H1 (cell line): ENCODE results near the gene APEH. TPM values are rescaled to one million over a fixed set of nuclear protein-coding genes. Genes with fewer than 3 reads are reported as not detected.

Experiments used
- CTCF ChIA-PET: fragments of 300-600 bp; sonication (Branson Sonifier 250); formaldehyde crosslinking; loops from one replicate; lab custom pipeline; 2021; ENCODE audit not compliant: partially characterized antibody; lab: Charles Lee
- POLR2A ChIA-PET: fragments of 300-600 bp; sonication (Branson Sonifier 250); formaldehyde crosslinking; loops from one replicate; lab custom pipeline; 2021; ENCODE audit warnings: inconsistent platforms; ENCODE audit not compliant: partially characterized antibody; lab: Charles Lee
- DNase-seq, 2 experiments: peaks; one replicate each; pipeline versions ENCODE4 v3.0.0 to v3.0.0-alpha.2; 2010 to 2022; ENCODE audit warnings: low spot score in 2 of 2, low read depth in 1 of 2, mixed read lengths in 1 of 2
- FAIRE-seq: peaks from 2 replicates; lab custom pipeline; 2011; peaks lifted over from hg19 to GRCh38; lab: Jason Lieb, UNC
- H2AFZ ChIP-seq: 2 replicates; pipeline ENCODE4 v1.8.1; 2012; ENCODE audit warnings: low read length, inconsistent platforms
- H2AK5ac ChIP-seq: 2 replicates; pipeline ENCODE4 v1.6.1; 2013; ENCODE audit warnings: low read depth, low read length
- H2BK120ac ChIP-seq: replicated peaks from 2 replicates; pipeline ENCODE3; 2013; ENCODE audit warnings: low read depth, low read length, inconsistent platforms
- H2BK12ac ChIP-seq: 2 replicates; pipeline ENCODE4 v1.6.1; 2013; ENCODE audit warnings: low read depth, low read length
- H2BK15ac ChIP-seq: 2 replicates; pipeline ENCODE4 v1.6.1; 2013; ENCODE audit warnings: low read length
- H2BK20ac ChIP-seq: 2 replicates; pipeline ENCODE4 v1.6.1; 2013; ENCODE audit warnings: low read length
- H2BK5ac ChIP-seq: 2 replicates; pipeline ENCODE4 v1.6.1; 2013; ENCODE audit warnings: low read depth, low read length
- H3K14ac ChIP-seq: 2 replicates; pipeline ENCODE4 v1.6.1; 2013; ENCODE audit warnings: inconsistent platforms; ENCODE audit not compliant: insufficient read length
- H3K18ac ChIP-seq: 2 replicates; pipeline ENCODE4 v1.6.1; 2013; ENCODE audit warnings: low read length; ENCODE audit errors: extremely low read depth
- H3K23ac ChIP-seq: 2 replicates; pipeline ENCODE4 v1.6.1; 2013; ENCODE audit warnings: inconsistent platforms; ENCODE audit not compliant: insufficient read length
- H3K23me2 ChIP-seq: 2 replicates; pipeline ENCODE4 v1.6.1; 2013; ENCODE audit warnings: low read depth, low read length
- H3K27ac ChIP-seq: 2 replicates; pipeline ENCODE4 v1.6.1; 2011; ENCODE audit warnings: low read depth, low read length, inconsistent platforms
- H3K27me3 ChIP-seq, 4 experiments: replicated peaks in 1 of 4; 1 replicate in 1 of 4; 2 replicates in 3 of 4; pipeline versions ENCODE4 v1.6.1 to v1.8.1; 2011 to 2013; ENCODE audit warnings: low read length in 3 of 4, mild to moderate bottlenecking in 3 of 4, inconsistent platforms in 2 of 4, mixed read lengths in 2 of 4, moderate library complexity in 1 of 4; ENCODE audit not compliant: control insufficient read depth in 3 of 4, insufficient read depth in 3 of 4; ENCODE audit errors: extremely low read depth in 1 of 4
- H3K36me3 ChIP-seq, 4 experiments: 2 replicates each; pipeline versions ENCODE4 v1.6.1 to v1.8.1; 2011 to 2013; ENCODE audit warnings: mild to moderate bottlenecking in 4 of 4, low read length in 3 of 4, moderate library complexity in 2 of 4, control low read depth in 1 of 4, inconsistent platforms in 1 of 4; ENCODE audit not compliant: insufficient read depth in 4 of 4, control insufficient read depth in 2 of 4
- H3K4ac ChIP-seq: replicated peaks from 2 replicates; pipeline ENCODE3; 2013; ENCODE audit warnings: low read length, low read depth, mixed read lengths, inconsistent platforms; ENCODE audit not compliant: insufficient read length
- H3K4me1 ChIP-seq, 4 experiments: replicated peaks in 1 of 4; 1 replicate in 1 of 4; 2 replicates in 3 of 4; pipeline versions ENCODE4 v1.6.1 to v1.8.1; 2011 to 2013; ENCODE audit warnings: low read length in 3 of 4, inconsistent platforms in 2 of 4, mixed read lengths in 1 of 4; ENCODE audit not compliant: insufficient read depth in 4 of 4, control insufficient read depth in 3 of 4
- H3K4me2 ChIP-seq, 2 experiments: 2 replicates each; pipeline versions ENCODE4 v1.6.1 to v1.8.1; 2011 to 2013; ENCODE audit warnings: low read depth in 2 of 2, low read length in 2 of 2, control low read depth in 1 of 2, inconsistent platforms in 1 of 2, mild to moderate bottlenecking in 1 of 2; ENCODE audit not compliant: insufficient read depth in 1 of 2
- H3K4me3 ChIP-seq, 4 experiments: fragments of 200-600, 300-600 bp in 1 of 4; sonication (generic), shearing (Covaris generic), sonication (Bioruptor Twin) in 1 of 4; 2 replicates each; pipeline versions ENCODE4 v1.5.1 to v1.8.1; 2011 to 2016; ENCODE audit warnings: low read length in 4 of 4, low read depth in 3 of 4, control low read depth in 2 of 4, inconsistent platforms in 2 of 4, mild to moderate bottlenecking in 2 of 4, mixed read lengths in 1 of 4, moderate library complexity in 1 of 4; ENCODE audit not compliant: insufficient read depth in 2 of 4; ENCODE audit errors: extremely low read depth in 1 of 4
- H3K56ac ChIP-seq: replicated peaks from 2 replicates; pipeline ENCODE3; 2013; ENCODE audit warnings: low read depth, mild to moderate bottlenecking, mixed read lengths, low read length, inconsistent platforms; ENCODE audit not compliant: insufficient read length
- H3K79me1 ChIP-seq: 2 replicates; pipeline ENCODE4 v1.6.1; 2013; ENCODE audit warnings: low read depth, low read length, control low read depth
- H3K79me2 ChIP-seq, 2 experiments: 2 replicates each; pipeline versions ENCODE4 v1.6.1 to v1.8.1; 2012 to 2013; ENCODE audit warnings: low read length in 2 of 2, mild to moderate bottlenecking in 2 of 2, inconsistent platforms in 1 of 2; ENCODE audit not compliant: insufficient read depth in 2 of 2, control insufficient read depth in 1 of 2
- H3K9ac ChIP-seq, 4 experiments: replicated peaks in 1 of 4; 1 replicate in 1 of 4; 2 replicates in 3 of 4; pipeline versions ENCODE4 v1.6.1 to v1.8.1; 2011 to 2013; ENCODE audit warnings: low read depth in 3 of 4, low read length in 3 of 4, control low read depth in 2 of 4, mild to moderate bottlenecking in 2 of 4, moderate library complexity in 2 of 4, inconsistent platforms in 1 of 4; ENCODE audit errors: extremely low read depth in 1 of 4
- H3K9me3 ChIP-seq, 2 experiments: 2 replicates each; pipeline versions ENCODE4 v1.6.1 to v1.8.1; 2012 to 2013; ENCODE audit warnings: mild to moderate bottlenecking in 2 of 2, moderate library complexity in 2 of 2, control low read depth in 1 of 2, inconsistent platforms in 1 of 2, low read depth in 1 of 2, low read length in 1 of 2, mixed read lengths in 1 of 2; ENCODE audit not compliant: insufficient read depth in 2 of 2
- H4K20me1 ChIP-seq, 2 experiments: replicated peaks in 1 of 2; 2 replicates each; pipeline versions ENCODE3 to v1.8.1; 2011 to 2013; ENCODE audit warnings: inconsistent platforms in 2 of 2, low read length in 2 of 2, mild to moderate bottlenecking in 1 of 2; ENCODE audit not compliant: insufficient read depth in 2 of 2, control insufficient read depth in 1 of 2
- H4K5ac ChIP-seq: 2 replicates; pipeline ENCODE4 v1.6.1; 2013; ENCODE audit warnings: low read length, low read depth, mixed read lengths, inconsistent platforms; ENCODE audit not compliant: insufficient read length
- H4K8ac ChIP-seq: 2 replicates; pipeline ENCODE4 v1.8.0; 2013; ENCODE audit warnings: mild to moderate bottlenecking, moderate library complexity, low read length, inconsistent platforms; ENCODE audit not compliant: insufficient read depth; ENCODE audit errors: extremely low read depth
- H4K91ac ChIP-seq: replicated peaks from 2 replicates; pipeline ENCODE3; 2013; ENCODE audit warnings: low read length, mixed read lengths, inconsistent platforms; ENCODE audit not compliant: insufficient read length
- BCL11A ChIP-seq, 2 experiments: IDR thresholded peaks; one replicate each; pipeline ENCODE4 v1.6.1; 2011; ENCODE audit warnings: low read depth in 2 of 2, low read length in 2 of 2, mild to moderate bottlenecking in 2 of 2
- CREB1 ChIP-seq: IDR thresholded peaks from 2 replicates; pipeline ENCODE4 v1.6.1; 2012; ENCODE audit warnings: inconsistent platforms
- GABPA ChIP-seq: IDR thresholded peaks from 2 replicates; pipeline ENCODE4 v1.6.1; 2011; ENCODE audit warnings: mild to moderate bottlenecking, low read length, moderate library complexity, borderline replicate concordance; ENCODE audit not compliant: insufficient read depth
- KDM4A ChIP-seq: IDR thresholded peaks from one replicate; pipeline ENCODE4 v1.7.1; 2012; ENCODE audit warnings: low read depth, mild to moderate bottlenecking, moderate library complexity, low read length, inconsistent platforms; ENCODE audit not compliant: severe bottlenecking
- POLR2AphosphoS5 ChIP-seq: IDR thresholded peaks from 2 replicates; pipeline ENCODE4 v1.6.1; 2011; ENCODE audit warnings: low read depth, low read length
- SIN3A ChIP-seq, 2 experiments: IDR thresholded peaks in 1 of 2; conservative IDR thresholded peaks in 1 of 2; 2 replicates each; pipeline ENCODE4 v1.6.1; 2011 to 2012; ENCODE audit warnings: low read length in 2 of 2, improper control_type of control experiment in 1 of 2, low read depth in 1 of 2, mild to moderate bottlenecking in 1 of 2
- SP2 ChIP-seq: IDR thresholded peaks from 2 replicates; pipeline ENCODE4 v1.6.1; 2012; ENCODE audit warnings: mild to moderate bottlenecking, low read length, inconsistent platforms
- TAF7 ChIP-seq: optimal IDR thresholded peaks from 2 replicates; pipeline ENCODE3; 2011; ENCODE audit warnings: low read depth, mild to moderate bottlenecking, inconsistent platforms, low read length, moderate library complexity, borderline replicate concordance
- TEAD4 ChIP-seq: IDR thresholded peaks from 2 replicates; pipeline ENCODE4 v1.6.1; 2012; ENCODE audit warnings: low read depth, low read length, inconsistent platforms, mixed read lengths
- WGBS, 2 experiments: shearing (Covaris generic) in 1 of 2; methylation state at CpG; one replicate each; pipeline versions ENCODE4 v1.1.6 to v1.1.7; 2013 to 2015; ENCODE audit warnings: low lambda C conversion rate in 2 of 2, mixed read lengths in 2 of 2, inconsistent platforms in 1 of 2, low coverage in 1 of 2, missing lambda C conversion rate in 1 of 2; ENCODE audit not compliant: insufficient replicate concordance in 2 of 2, insufficient coverage in 1 of 2, insufficient read length in 1 of 2; ENCODE audit errors: extremely low coverage in 1 of 2, missing lambda C conversion rate in 1 of 2; 5-methylcytosine and 5-hydroxymethylcytosine counted together
- polyA plus RNA-seq, 7 experiments: library from polyadenylated mRNA; depleted of rRNA in 3 of 7; stranded (reverse) in 5 of 7; unstranded in 2 of 7; fragments of >200 nt in 5 of 7; fragments of 200-250 nt in 2 of 7; gene quantifications; 1 replicate in 5 of 7; 2 replicates in 1 of 7; 4 replicates in 1 of 7; pipeline versions ENCODE4 v1.2.1 to v1.2.3, GENCODE V29; 2011 to 2013; ENCODE audit warnings: missing spikeins in 2 of 7, mixed read lengths in 2 of 7
- total RNA-seq: library from RNA; stranded (reverse); fragmentation: NEBNext Ultra II Directional; extraction: Animal tissue kit (Norgen Biotek cat#: 25700); gene quantifications from 2 replicates; pipeline ENCODE4 v1.2.1, GENCODE V29; 2021
- TF ChIP-seq, protein P1 (sequence below), 3 experiments: IDR thresholded peaks; 1 replicate in 2 of 3; 2 replicates in 1 of 3; pipeline versions ENCODE4 v1.5.1 to v1.6.1; 2011; ENCODE audit warnings: low read length in 3 of 3, mild to moderate bottlenecking in 3 of 3, inconsistent platforms in 2 of 3, low read depth in 1 of 3, moderate library complexity in 1 of 3; ENCODE audit not compliant: insufficient read depth in 1 of 3; ENCODE audit errors: control extremely low read depth in 1 of 3

Gene APEH
- total and polyA plus RNA-seq, 2 of the 8 experiments (the other 6 are each of a cell fraction or from before 2014, with no cell fraction given) = 222 to 260 TPM

GRCh38 chr3:49718858-49719213 is 44.7 kb downstream of the APEH start:
- Histone ChIP-seq H3K23me2 (peaks cover 16% of the 10 kb centered on the region; the same call in 1 of the 2 replicates), H3K4ac (peak overlapping the region; percentile 32), H2BK120ac (no peak overlapping the region), H2BK5ac (peak overlapping the region; percentile 84; the same call in 1 of the 2 replicates), H4K8ac (peak overlapping the region; percentile 90; the same call in 1 of the 2 replicates), H3K27ac (no peak overlapping the region), H3K14ac (no peak overlapping the region), H3K23ac (no peak overlapping the region), H4K20me1 (peaks cover 7 to 26% of the 10 kb centered on the region in 2 experiments), H4K91ac (peak overlapping the region; percentile 90), H2BK12ac (peak overlapping the region; percentile 21; the same call in 1 of the 2 replicates), H2BK20ac (no peak overlapping the region; the same call in 1 of the 2 replicates), H3K9ac (peak overlapping the region in 3 of 4 experiments; percentile 5 to 62 (median 61); a peak in 5 of 7 replicates), H3K79me1 (peaks cover 5% of the 10 kb centered on the region; the same call in 1 of the 2 replicates), H4K5ac (peak overlapping the region; percentile 51), H3K56ac (peak overlapping the region; percentile 60), H3K27me3 (no peaks in the 10 kb centered on the region), H3K4me3 (peak overlapping the region; percentile 45 to 62 (median 56)), H3K4me1 (peaks cover 0 to 22% (median 11%) of the 10 kb centered on the region in 4 experiments; a peak in 6 of 7 replicates), H3K79me2 (peaks cover 0 to 8% of the 10 kb centered on the region in 2 experiments; a peak in 1 of 4 replicates), H3K9me3 (no peaks in the 10 kb centered on the region), H3K36me3 (peaks cover 6 to 13% (median 8%) of the 10 kb centered on the region in 4 experiments; a peak in 4 of 8 replicates), H3K4me2 (peak overlapping the region; percentile 63 to 97), H2AK5ac (no peak overlapping the region), H2BK15ac (no peak overlapping the region), H2AFZ (no peak overlapping the region), H3K18ac (peak overlapping the region; percentile 51; the same call in 1 of the 2 replicates)
- POLR2A ChIA-PET = interaction anchor here (0.7 to 7.3 kb wide), 24 partner anchors 7 to 250 kb away, joined by 3 to 57 read pairs (median 5); partner anchors contain the start of genes IP6K1, MST1 and RNF123
- FAIRE-seq (no peak), DNase-seq (peak; percentile 23 to 75)
- 19% methylated on average over 33 of the region's 33 CpGs; no CpG with 5 or more reads in 1 of the 2 experiments for WGBS, 2 experiments
- CTCF ChIA-PET = interaction anchor here (0.6 to 7.8 kb wide), 13 partner anchors 11 to 189 kb away, joined by 3 to 127 read pairs (median 4); partner anchors contain the start of genes IP6K1 and MST1R
- TF ChIP-seq TAF7 = peak; percentile 6
- TF ChIP-seq POLR2AphosphoS5 = 0 out of 2 replicates have a peak, but pooled peaks have one; percentile 3
- TF ChIP-seq CREB1 = no peak
- no peak for TF ChIP-seq SIN3A (conservative IDR thresholded peaks at IDR 0.05 in 1 of 2, IDR thresholded peaks at IDR 0.05 in 1 of 2; ENCODE audit: low read depth in 1 of 2, low read length in 2 of 2)
- peak; percentile 46 for TF ChIP-seq KDM4A
- 0 out of 2 replicates have a peak, but pooled peaks have one; percentile 11 for TF ChIP-seq GABPA
- no peak for TF ChIP-seq TEAD4
- TF ChIP-seq, protein P1, sequence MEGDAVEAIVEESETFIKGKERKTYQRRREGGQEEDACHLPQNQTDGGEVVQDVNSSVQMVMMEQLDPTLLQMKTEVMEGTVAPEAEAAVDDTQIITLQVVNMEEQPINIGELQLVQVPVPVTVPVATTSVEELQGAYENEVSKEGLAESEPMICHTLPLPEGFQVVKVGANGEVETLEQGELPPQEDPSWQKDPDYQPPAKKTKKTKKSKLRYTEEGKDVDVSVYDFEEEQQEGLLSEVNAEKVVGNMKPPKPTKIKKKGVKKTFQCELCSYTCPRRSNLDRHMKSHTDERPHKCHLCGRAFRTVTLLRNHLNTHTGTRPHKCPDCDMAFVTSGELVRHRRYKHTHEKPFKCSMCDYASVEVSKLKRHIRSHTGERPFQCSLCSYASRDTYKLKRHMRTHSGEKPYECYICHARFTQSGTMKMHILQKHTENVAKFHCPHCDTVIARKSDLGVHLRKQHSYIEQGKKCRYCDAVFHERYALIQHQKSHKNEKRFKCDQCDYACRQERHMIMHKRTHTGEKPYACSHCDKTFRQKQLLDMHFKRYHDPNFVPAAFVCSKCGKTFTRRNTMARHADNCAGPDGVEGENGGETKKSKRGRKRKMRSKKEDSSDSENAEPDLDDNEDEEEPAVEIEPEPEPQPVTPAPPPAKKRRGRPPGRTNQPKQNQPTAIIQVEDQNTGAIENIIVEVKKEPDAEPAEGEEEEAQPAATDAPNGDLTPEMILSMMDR (IDR thresholded peaks at IDR 0.05; ENCODE audit: control extremely low read depth in 1 of 3, insufficient read depth in 1 of 3, low read depth in 1 of 3, low read length in 3 of 3) = no peak
- no peak for TF ChIP-seq SP2
- no peak for TF ChIP-seq BCL11A (IDR thresholded peaks at IDR 0.05; ENCODE audit: low read depth in 2 of 2, low read length in 2 of 2)
